Mesodermal cell (in vitro differentiated cells): Measurements from ENCODE around the gene ZNF708.
A peak's percentile ranks its signal among the peaks of the same experiment; 100 is the strongest.
"Not testable (repeated sequence)": the region's sequence is repeated elsewhere in the genome, so short reads cannot be mapped to it uniquely, and the experiment has no call there.

Source experiments
- H3K27ac ChIP-seq: 2 replicates; pipeline ENCODE4 v1.7.0; 2013; ENCODE audit warnings: mild to moderate bottlenecking, low read depth, low read length, moderate library complexity; ENCODE audit not compliant: severe bottlenecking
- H3K36me3 ChIP-seq: 2 replicates; pipeline ENCODE4 v1.7.1; 2013; ENCODE audit warnings: mild to moderate bottlenecking, low read length, moderate library complexity; ENCODE audit not compliant: control insufficient read depth, insufficient read depth
- H3K4me1 ChIP-seq: one replicate; pipeline ENCODE4 v1.7.1; 2013; ENCODE audit warnings: mild to moderate bottlenecking, low read length; ENCODE audit not compliant: insufficient read depth, control insufficient read depth, poor library complexity, severe bottlenecking
- H3K4me3 ChIP-seq: 2 replicates; pipeline ENCODE4 v1.7.0; 2013; ENCODE audit warnings: low read length, control low read depth, mild to moderate bottlenecking; ENCODE audit not compliant: insufficient read depth, poor library complexity, severe bottlenecking; ENCODE audit errors: extremely low read depth
- H3K9me3 ChIP-seq: 2 replicates; pipeline ENCODE4 v1.7.1; 2013; ENCODE audit warnings: mild to moderate bottlenecking, low read length, moderate library complexity; ENCODE audit not compliant: control insufficient read depth
- WGBS, 2 experiments: methylation state at CpG; one replicate each; pipeline ENCODE4 v1.1.5; 2013; ENCODE audit warnings: missing lambda C conversion rate in 2 of 2; ENCODE audit not compliant: insufficient coverage in 2 of 2; 5-methylcytosine and 5-hydroxymethylcytosine counted together

Gene ZNF708

GRCh38 chr19:21321134-21321533 lies 8.1 kb downstream of the ZNF708 start:
- Histone ChIP-seq H3K36me3 (peaks cover 62% of the 10 kb centered on the region), H3K4me3 (no peak overlapping the region), H3K4me1 (peaks cover 11% of the 10 kb centered on the region), H3K9me3 (peaks cover 10% of the 10 kb centered on the region), H3K27ac (no peak overlapping the region)
- 93 to 96% methylated on average over 2 to 3 of the region's 4 CpGs for WGBS, 2 experiments

- Histone ChIP-seq H3K27ac (no peak overlapping the region), H3K4me1 (peaks cover 8% of the 10 kb centered on the region), H3K9me3 (peaks cover 5% of the 10 kb centered on the region), H3K36me3 (peaks cover 48% of the 10 kb centered on the region), H3K4me3 (no peak overlapping the region)
- 78 to 83% methylated on average over 1 of the region's 1 CpG for WGBS, 2 experiments
These were observed 11.4 kb downstream of the ZNF708 start for GRCh38 chr19:21317821-21318220.

- Histone ChIP-seq H3K9me3 (peaks cover 5% of the 10 kb centered on the region), H3K36me3 (peaks cover 32% of the 10 kb centered on the region), H3K4me1 (peaks cover 3% of the 10 kb centered on the region), H3K27ac (peak overlapping the region; percentile 92), H3K4me3 (no peak overlapping the region)
- 80 to 100% methylated on average over 1 of the region's 1 CpG for WGBS, 2 experiments
These were observed 14.5 kb downstream of the ZNF708 start for GRCh38 chr19:21314676-21315075.

- H3K36me3 ChIP-seq, result peaks cover 35% of the 10 kb centered on the region
- not testable (repeated sequence) for H3K27ac ChIP-seq, H3K4me3 ChIP-seq, H3K4me1 ChIP-seq, H3K9me3 ChIP-seq
- 100% methylated on average over 1 to 2 of the region's 2 CpGs for WGBS, 2 experiments
These were observed 16.4 kb downstream of the ZNF708 start for GRCh38 chr19:21312807-21313206.

GRCh38 chr19:21308773-21309172 lies 20.4 kb downstream of the ZNF708 start:
- H3K9me3 ChIP-seq, result no peaks in the 10 kb centered on the region
- H3K36me3 ChIP-seq, result peaks cover 53% of the 10 kb centered on the region
- H3K4me1 ChIP-seq, result no peaks in the 10 kb centered on the region
- H3K4me3 ChIP-seq, result no peak overlapping the region
- H3K27ac ChIP-seq, result no peak overlapping the region
- no CpG with 5 or more reads among the region's 2 CpGs for WGBS, 2 experiments

GRCh38 chr19:21306881-21307479 lies 22.2 kb downstream of the ZNF708 start:
- H3K27ac ChIP-seq, H3K9me3 ChIP-seq, H3K4me3 ChIP-seq, H3K4me1 ChIP-seq: not testable (repeated sequence)
- 92 to 100% methylated on average over 2 to 3 of the region's 3 CpGs for WGBS, 2 experiments
- H3K36me3 ChIP-seq, result peaks cover 65% of the 10 kb centered on the region

GRCh38 chr19:21293768-21294167 lies 35.4 kb downstream of the ZNF708 start:
- Histone ChIP-seq H3K36me3 (peaks cover 60% of the 10 kb centered on the region), H3K9me3 (peaks cover 46% of the 10 kb centered on the region)
- no CpG with 5 or more reads among the region's 1 CpG for whole genome bisulfite sequencing, 2 experiments
- H3K4me1 ChIP-seq, H3K27ac ChIP-seq, H3K4me3 ChIP-seq: not testable (repeated sequence)

GRCh38 chr19:21269813-21270212 lies 59.4 kb downstream of the ZNF708 start:
- H3K4me3 ChIP-seq, result no peak overlapping the region

GRCh38 chr19:21264891-21265290 lies 64.3 kb downstream of the ZNF708 start:
- H3K9me3 ChIP-seq, result peaks cover 27% of the 10 kb centered on the region
- 83 to 87% methylated on average over 7 to 12 of the region's 12 CpGs for WGBS, 2 experiments
- H3K4me3 ChIP-seq, result no peak overlapping the region
- H3K36me3 ChIP-seq, result no peaks in the 10 kb centered on the region
- no peak overlapping the region for H3K27ac ChIP-seq
- H3K4me1 ChIP-seq, result no peaks in the 10 kb centered on the region

More at GRCh38 chr19:21269813-21270212, 59.4 kb downstream of the ZNF708 start:
- WGBS, 2 experiments, result 80% methylated on average over 2 of the region's 2 CpGs; no CpG with 5 or more reads in 1 of the 2 experiments
- Histone ChIP-seq H3K27ac (no peak overlapping the region), H3K4me1 (no peaks in the 10 kb centered on the region), H3K9me3 (peaks cover 22% of the 10 kb centered on the region), H3K36me3 (no peaks in the 10 kb centered on the region)

- Histone ChIP-seq H3K4me1 (no peaks in the 10 kb centered on the region), H3K36me3 (no peaks in the 10 kb centered on the region), H3K4me3 (no peak overlapping the region), H3K9me3 (peaks cover 29% of the 10 kb centered on the region), H3K27ac (no peak overlapping the region)
- WGBS, 2 experiments, result 67 to 77% methylated on average over 6 of the region's 6 CpGs
These were observed 64.8 kb downstream of the ZNF708 start for GRCh38 chr19:21264416-21264815.

- WGBS, 2 experiments, result 86 to 89% methylated on average over 14 to 18 of the region's 24 CpGs
These were observed 68.3 kb downstream of the ZNF708 start for GRCh38 chr19:21260848-21261381.

More at GRCh38 chr19:21260848-21261381, 68.3 kb downstream of the ZNF708 start:
- not testable (repeated sequence) for H3K4me3 ChIP-seq, H3K36me3 ChIP-seq, H3K27ac ChIP-seq, H3K4me1 ChIP-seq
- peaks cover 25% of the 10 kb centered on the region for H3K9me3 ChIP-seq
